HEK293 (cell line): Measurements from ENCODE around the gene SPRN.

Experiments
- CTCF ChIA-PET: fragments of 350-600 bp; formaldehyde crosslinking; extraction: SDS; loops from one replicate; lab custom pipeline; 2021; ENCODE audit warnings: antibody characterized with exemption; lab: Yijun Ruan, JAX
- POLR2A ChIA-PET: fragments of 300-600 bp; formaldehyde crosslinking; extraction: SDS; loops from one replicate; lab custom pipeline; 2020; ENCODE audit warnings: antibody characterized with exemption, inconsistent platforms; lab: Yijun Ruan, JAX
- H3K27ac ChIP-seq: fragments of 200-500 bp; sonication (Bioruptor generic); 2 replicates; pipeline ENCODE4 v1.5.1; 2014; ENCODE audit warnings: low read depth, low read length, control low read depth, inconsistent platforms; ENCODE audit errors: extremely low read depth
- H3K36me3 ChIP-seq, 2 experiments: fragments of 200-500 bp in 1 of 2; sonication (Bioruptor generic) in 1 of 2; 1 replicate in 1 of 2; 2 replicates in 1 of 2; pipeline ENCODE4 v1.5.1; 2014 to 2017; ENCODE audit warnings: inconsistent platforms in 2 of 2, low read length in 2 of 2; ENCODE audit not compliant: control insufficient read depth in 2 of 2, insufficient read depth in 1 of 2
- H3K4me1 ChIP-seq: fragments of 200-500 bp; sonication (Bioruptor generic); 2 replicates; pipeline ENCODE4 v1.5.1; 2014; ENCODE audit warnings: mild to moderate bottlenecking, low read length, inconsistent platforms; ENCODE audit not compliant: control insufficient read depth, insufficient read depth
- H3K4me3 ChIP-seq: 2 replicates; pipeline ENCODE4 v1.5.1; 2011; ENCODE audit warnings: low read depth, mild to moderate bottlenecking, control low read depth, low read length, moderate library complexity
- H3K9me3 ChIP-seq: fragments of 200-500 bp; sonication (Bioruptor generic); 2 replicates; pipeline ENCODE4 v1.5.1; 2014; ENCODE audit warnings: low read depth, low read length, inconsistent platforms; ENCODE audit not compliant: control insufficient read depth, insufficient read depth
- CTCF ChIP-seq: fragments of 450-650 bp; formaldehyde crosslinking; IDR thresholded peaks from 2 replicates; pipeline ENCODE4 v1.5.1; 2016; ENCODE audit warnings: missing biosample characterization, missing genetic modification characterization
- GLIS1 ChIP-seq: fragments of 450-650 bp; formaldehyde crosslinking; IDR thresholded peaks from 2 replicates; pipeline ENCODE4 v1.5.1; 2016; ENCODE audit warnings: missing biosample characterization, missing genetic modification characterization
- GLIS2 ChIP-seq: fragments of 450-650 bp; formaldehyde crosslinking; IDR thresholded peaks from 2 replicates; pipeline ENCODE4 v1.5.1; 2016; ENCODE audit warnings: missing biosample characterization, missing genetic modification characterization
- PRDM1 ChIP-seq: fragments of 450-650 bp; formaldehyde crosslinking; IDR thresholded peaks from 2 replicates; pipeline ENCODE4; 2016; ENCODE audit warnings: missing biosample characterization, missing genetic modification characterization
- SP2 ChIP-seq: fragments of 450-650 bp; formaldehyde crosslinking; IDR thresholded peaks from 2 replicates; pipeline ENCODE4 v1.5.1; 2016; ENCODE audit warnings: missing biosample characterization, missing genetic modification characterization
- ZBTB20 ChIP-seq: fragments of 450-650 bp; formaldehyde crosslinking; IDR thresholded peaks from 2 replicates; pipeline ENCODE4 v1.5.1; 2016; ENCODE audit warnings: missing biosample characterization, missing genetic modification characterization
- ZBTB26 ChIP-seq: fragments of 450-650 bp; formaldehyde crosslinking; optimal IDR thresholded peaks from 2 replicates; pipeline ENCODE3; 2016; ENCODE audit warnings: missing biosample characterization, mild to moderate bottlenecking, missing genetic modification characterization
- ZBTB48 ChIP-seq: fragments of 450-650 bp; formaldehyde crosslinking; IDR thresholded peaks from 2 replicates; pipeline ENCODE4 v1.5.1; 2016; ENCODE audit warnings: missing biosample characterization, missing genetic modification characterization
- ZBTB8A ChIP-seq: fragments of 450-650 bp; formaldehyde crosslinking; IDR thresholded peaks from 2 replicates; pipeline ENCODE4 v1.5.1; 2016; ENCODE audit warnings: missing biosample characterization, missing genetic modification characterization
- ZEB2 ChIP-seq: fragments of 450-650 bp; formaldehyde crosslinking; IDR thresholded peaks from 2 replicates; pipeline ENCODE4 v1.5.1; 2016; ENCODE audit warnings: missing biosample characterization, missing genetic modification characterization
- ZNF311 ChIP-seq: fragments of 450-650 bp; formaldehyde crosslinking; IDR thresholded peaks from 2 replicates; pipeline ENCODE4 v1.5.1; 2017; ENCODE audit warnings: missing biosample characterization, missing genetic modification characterization, borderline replicate concordance
- ZNF341 ChIP-seq: fragments of 450-650 bp; formaldehyde crosslinking; IDR thresholded peaks from 2 replicates; pipeline ENCODE4; 2016; ENCODE audit warnings: low read depth, missing biosample characterization, missing genetic modification characterization
- ZNF423 ChIP-seq: fragments of 450-650 bp; formaldehyde crosslinking; IDR thresholded peaks from 2 replicates; pipeline ENCODE4 v1.5.1; 2016; ENCODE audit warnings: missing biosample characterization, missing genetic modification characterization
- ZNF501 ChIP-seq: fragments of 450-650 bp; formaldehyde crosslinking; IDR thresholded peaks from 2 replicates; pipeline ENCODE4 v1.5.1; 2016; ENCODE audit warnings: missing biosample characterization, missing genetic modification characterization
- ZNF600 ChIP-seq: fragments of 450-650 bp; formaldehyde crosslinking; IDR thresholded peaks from 2 replicates; pipeline ENCODE4 v1.5.1; 2016; ENCODE audit warnings: missing biosample characterization, missing genetic modification characterization
- ZNF664 ChIP-seq: fragments of 450-650 bp; formaldehyde crosslinking; IDR thresholded peaks from 2 replicates; pipeline ENCODE4 v1.5.1; 2016; ENCODE audit warnings: missing biosample characterization, missing genetic modification characterization
- ZNF692 ChIP-seq: fragments of 450-650 bp; formaldehyde crosslinking; IDR thresholded peaks from 2 replicates; pipeline ENCODE4 v1.5.1; 2016; ENCODE audit warnings: missing biosample characterization, missing genetic modification characterization
- ZNF747 ChIP-seq: fragments of 450-650 bp; formaldehyde crosslinking; IDR thresholded peaks from 2 replicates; pipeline ENCODE4 v1.5.1; 2016; ENCODE audit warnings: missing biosample characterization, missing genetic modification characterization
- ZNF843 ChIP-seq: fragments of 450-650 bp; formaldehyde crosslinking; IDR thresholded peaks from 2 replicates; pipeline ENCODE4 v1.5.1; 2016; ENCODE audit warnings: missing biosample characterization, missing genetic modification characterization
- ZSCAN5A ChIP-seq: fragments of 450-650 bp; formaldehyde crosslinking; IDR thresholded peaks from 2 replicates; pipeline ENCODE4 v1.5.1; 2016; ENCODE audit warnings: missing biosample characterization, missing genetic modification characterization
- TF ChIP-seq, protein P1 (sequence below): fragments of 450-650 bp; formaldehyde crosslinking; IDR thresholded peaks from 2 replicates; pipeline ENCODE4 v1.5.1; 2016; ENCODE audit warnings: missing biosample characterization, missing genetic modification characterization
- TF ChIP-seq, protein P2 (sequence below): fragments of 450-650 bp; formaldehyde crosslinking; conservative IDR thresholded peaks from 2 replicates; pipeline ENCODE4 v1.5.1; 2016; ENCODE audit warnings: low read depth, missing biosample characterization, missing genetic modification characterization
- TF ChIP-seq, protein P3 (sequence below): fragments of 450-650 bp; formaldehyde crosslinking; IDR thresholded peaks from 2 replicates; pipeline ENCODE4 v1.5.1; 2016; ENCODE audit warnings: missing biosample characterization, missing genetic modification characterization

Gene SPRN

GRCh38 chr10:133378251-133379096 is 46.0 kb downstream of the SPRN start:
- CTCF ChIA-PET, result interaction anchor here (1.3 kb wide), 1 partner anchor 49 kb away, joined by 6 read pairs; no protein-coding TSS in a partner anchor
- TF ChIP-seq ZBTB48 (tag by site-specific recombination), result peak; percentile 80; the same call in 1 of the 2 replicates
- TF ChIP-seq CTCF (tag by site-specific recombination), result peak; percentile 29; the same call in 1 of the 2 replicates
- TF ChIP-seq, protein P1, sequence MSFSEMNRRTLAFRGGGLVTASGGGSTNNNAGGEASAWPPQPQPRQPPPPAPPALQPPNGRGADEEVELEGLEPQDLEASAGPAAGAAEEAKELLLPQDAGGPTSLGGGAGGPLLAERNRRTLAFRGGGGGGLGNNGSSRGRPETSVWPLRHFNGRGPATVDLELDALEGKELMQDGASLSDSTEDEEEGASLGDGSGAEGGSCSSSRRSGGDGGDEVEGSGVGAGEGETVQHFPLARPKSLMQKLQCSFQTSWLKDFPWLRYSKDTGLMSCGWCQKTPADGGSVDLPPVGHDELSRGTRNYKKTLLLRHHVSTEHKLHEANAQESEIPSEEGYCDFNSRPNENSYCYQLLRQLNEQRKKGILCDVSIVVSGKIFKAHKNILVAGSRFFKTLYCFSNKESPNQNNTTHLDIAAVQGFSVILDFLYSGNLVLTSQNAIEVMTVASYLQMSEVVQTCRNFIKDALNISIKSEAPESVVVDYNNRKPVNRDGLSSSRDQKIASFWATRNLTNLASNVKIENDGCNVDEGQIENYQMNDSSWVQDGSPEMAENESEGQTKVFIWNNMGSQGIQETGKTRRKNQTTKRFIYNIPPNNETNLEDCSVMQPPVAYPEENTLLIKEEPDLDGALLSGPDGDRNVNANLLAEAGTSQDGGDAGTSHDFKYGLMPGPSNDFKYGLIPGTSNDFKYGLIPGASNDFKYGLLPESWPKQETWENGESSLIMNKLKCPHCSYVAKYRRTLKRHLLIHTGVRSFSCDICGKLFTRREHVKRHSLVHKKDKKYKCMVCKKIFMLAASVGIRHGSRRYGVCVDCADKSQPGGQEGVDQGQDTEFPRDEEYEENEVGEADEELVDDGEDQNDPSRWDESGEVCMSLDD (tag by site-specific recombination), result peak; percentile 55; the same call in 1 of the 2 replicates
- TF ChIP-seq PRDM1 (tag by site-specific recombination), result peak; percentile 42; the same call in 1 of the 2 replicates
- TF ChIP-seq GLIS1, result peak; percentile 49
- TF ChIP-seq ZNF692 (tag by site-specific recombination), result peak; percentile 30; the same call in 1 of the 2 replicates
- 0 out of 2 replicates have a peak, but pooled peaks have one; percentile 18 for TF ChIP-seq ZEB2 (tag by site-specific recombination)
- TF ChIP-seq ZSCAN5A (tag by site-specific recombination), result no peak
- TF ChIP-seq ZNF423 (tag by site-specific recombination), result 0 out of 2 replicates have a peak, but pooled peaks have one; percentile 25
- peak; percentile 74 for TF ChIP-seq ZNF341 (tag by site-specific recombination)
- peak; percentile 88 for TF ChIP-seq ZBTB8A (tag by site-specific recombination)
- no peak for TF ChIP-seq ZNF600 (tag by site-specific recombination)
- peak; percentile 68; the same call in 1 of the 2 replicates for TF ChIP-seq ZNF501
- TF ChIP-seq, protein P2, sequence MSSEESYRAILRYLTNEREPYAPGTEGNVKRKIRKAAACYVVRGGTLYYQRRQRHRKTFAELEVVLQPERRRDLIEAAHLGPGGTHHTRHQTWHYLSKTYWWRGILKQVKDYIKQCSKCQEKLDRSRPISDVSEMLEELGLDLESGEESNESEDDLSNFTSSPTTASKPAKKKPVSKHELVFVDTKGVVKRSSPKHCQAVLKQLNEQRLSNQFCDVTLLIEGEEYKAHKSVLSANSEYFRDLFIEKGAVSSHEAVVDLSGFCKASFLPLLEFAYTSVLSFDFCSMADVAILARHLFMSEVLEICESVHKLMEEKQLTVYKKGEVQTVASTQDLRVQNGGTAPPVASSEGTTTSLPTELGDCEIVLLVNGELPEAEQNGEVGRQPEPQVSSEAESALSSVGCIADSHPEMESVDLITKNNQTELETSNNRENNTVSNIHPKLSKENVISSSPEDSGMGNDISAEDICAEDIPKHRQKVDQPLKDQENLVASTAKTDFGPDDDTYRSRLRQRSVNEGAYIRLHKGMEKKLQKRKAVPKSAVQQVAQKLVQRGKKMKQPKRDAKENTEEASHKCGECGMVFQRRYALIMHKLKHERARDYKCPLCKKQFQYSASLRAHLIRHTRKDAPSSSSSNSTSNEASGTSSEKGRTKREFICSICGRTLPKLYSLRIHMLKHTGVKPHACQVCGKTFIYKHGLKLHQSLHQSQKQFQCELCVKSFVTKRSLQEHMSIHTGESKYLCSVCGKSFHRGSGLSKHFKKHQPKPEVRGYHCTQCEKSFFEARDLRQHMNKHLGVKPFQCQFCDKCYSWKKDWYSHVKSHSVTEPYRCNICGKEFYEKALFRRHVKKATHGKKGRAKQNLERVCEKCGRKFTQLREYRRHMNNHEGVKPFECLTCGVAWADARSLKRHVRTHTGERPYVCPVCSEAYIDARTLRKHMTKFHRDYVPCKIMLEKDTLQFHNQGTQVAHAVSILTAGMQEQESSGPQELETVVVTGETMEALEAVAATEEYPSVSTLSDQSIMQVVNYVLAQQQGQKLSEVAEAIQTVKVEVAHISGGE, result peak; percentile 91
- no peak for TF ChIP-seq ZNF311 (tag by site-specific recombination)
- TF ChIP-seq, protein P3, sequence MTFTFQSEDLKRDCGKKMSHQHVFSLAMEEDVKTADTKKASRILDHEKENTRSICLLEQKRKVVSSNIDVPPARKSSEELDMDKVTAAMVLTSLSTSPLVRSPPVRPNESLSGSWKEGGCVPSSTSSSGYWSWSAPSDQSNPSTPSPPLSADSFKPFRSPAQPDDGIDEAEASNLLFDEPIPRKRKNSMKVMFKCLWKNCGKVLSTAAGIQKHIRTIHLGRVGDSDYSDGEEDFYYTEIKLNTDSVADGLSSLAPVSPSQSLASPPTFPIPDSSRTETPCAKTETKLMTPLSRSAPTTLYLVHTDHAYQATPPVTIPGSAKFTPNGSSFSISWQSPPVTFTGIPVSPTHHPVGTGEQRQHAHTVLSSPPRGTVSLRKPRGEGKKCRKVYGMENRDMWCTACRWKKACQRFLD, result peak; percentile 54; the same call in 1 of the 2 replicates
- TF ChIP-seq ZBTB26 (tag by site-specific recombination), result peak; percentile 97
- no peak for TF ChIP-seq ZNF664
- TF ChIP-seq ZNF747 (tag by site-specific recombination), result no peak
- TF ChIP-seq SP2 (tag by site-specific recombination), result peak; percentile 65
- peak; percentile 53 for TF ChIP-seq ZBTB20 (tag by site-specific recombination)
- 0 out of 2 replicates have a peak, but pooled peaks have one; percentile 18 for TF ChIP-seq ZNF843 (tag by site-specific recombination)
- peak; percentile 71 for TF ChIP-seq GLIS2

More at GRCh38 chr10:133378251-133379096, 46.0 kb downstream of the SPRN start:
- H3K9me3 ChIP-seq, result no peaks in the 10 kb centered on the region
- peaks cover 9% of the 10 kb centered on the region for H3K4me1 ChIP-seq
- H3K36me3 ChIP-seq, result no peaks in the 10 kb centered on the region
- POLR2A ChIA-PET, result interaction anchor here (1.0 to 1.4 kb wide), 3 partner anchors 10 to 16 kb away, joined by 3 to 5 read pairs (median 3); no protein-coding TSS in a partner anchor
- no peak overlapping the region; the same call in 1 of the 2 replicates for H3K27ac ChIP-seq
- H3K4me3 ChIP-seq, result peak overlapping the region; percentile 50
